OCI-M1 (cell line): Measurements from ENCODE around the gene PEDS1.
"Not testable (repeated sequence)": the region's sequence is repeated elsewhere in the genome, so short reads cannot be mapped to it uniquely, and the experiment has no call there.

Source experiments
- DNase-seq: peaks from one replicate; lab custom pipeline; 2025; lab: John Stamatoyannopoulos, UW

PEDS1 gene

DNA sequence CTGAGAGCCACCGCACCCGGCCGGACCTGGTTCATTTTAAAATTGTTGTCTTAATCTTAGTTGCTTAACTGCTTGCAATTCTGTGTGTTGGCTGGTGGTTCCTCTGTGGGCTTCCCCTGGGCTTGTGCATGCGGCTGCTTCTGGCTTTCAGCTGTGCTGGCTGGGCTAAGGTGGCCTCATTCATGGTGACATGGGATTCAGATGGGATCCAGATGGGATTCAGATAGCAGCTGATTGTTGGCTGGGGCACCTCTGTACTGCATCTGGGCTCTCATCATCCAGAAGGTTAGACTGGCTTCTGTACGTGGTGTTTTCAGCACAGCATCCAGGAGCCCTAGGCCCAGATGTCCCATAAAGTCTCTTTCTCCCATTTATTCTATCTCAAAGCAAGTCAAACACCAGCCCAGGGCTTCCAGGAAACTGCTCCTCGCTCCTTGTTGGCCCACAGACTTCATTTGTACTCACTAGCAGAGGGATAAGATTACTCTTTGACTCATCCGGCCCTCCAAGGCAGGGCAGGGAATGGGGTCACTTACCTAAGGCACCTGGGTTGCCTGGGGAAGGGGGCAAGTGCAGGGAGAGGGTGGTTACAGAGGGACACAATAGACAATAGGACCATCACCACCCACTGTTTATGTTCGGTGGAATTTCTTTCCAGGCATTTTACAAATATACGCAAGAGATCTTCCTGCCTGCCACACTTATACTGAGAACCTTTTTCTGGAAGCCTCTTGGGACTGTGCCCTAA, 10.2 kb upstream of the PEDS1 start:
- no peak for DNase-seq

DNA sequence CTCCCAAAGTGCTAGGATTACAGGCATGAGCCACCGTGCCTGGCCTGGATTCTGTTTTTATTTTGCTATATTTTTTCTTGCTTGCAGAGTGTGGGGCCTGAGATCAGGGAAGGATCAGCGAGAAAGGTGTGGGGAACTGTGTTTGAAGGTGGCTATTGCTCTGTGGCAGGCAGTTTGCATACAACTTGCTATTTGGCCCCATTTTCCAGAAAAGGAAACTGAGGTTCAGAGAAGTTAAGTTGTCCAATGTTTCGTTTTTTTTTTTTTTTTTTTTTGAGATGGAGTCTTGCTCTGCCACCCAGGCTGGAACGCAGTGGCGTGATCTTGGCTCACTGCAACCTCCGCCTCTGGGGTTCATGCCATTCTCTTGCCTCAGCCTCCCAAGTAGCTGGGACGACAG, 8.0 kb upstream of the PEDS1 start:
- DNase-seq, result not testable (repeated sequence)

DNA sequence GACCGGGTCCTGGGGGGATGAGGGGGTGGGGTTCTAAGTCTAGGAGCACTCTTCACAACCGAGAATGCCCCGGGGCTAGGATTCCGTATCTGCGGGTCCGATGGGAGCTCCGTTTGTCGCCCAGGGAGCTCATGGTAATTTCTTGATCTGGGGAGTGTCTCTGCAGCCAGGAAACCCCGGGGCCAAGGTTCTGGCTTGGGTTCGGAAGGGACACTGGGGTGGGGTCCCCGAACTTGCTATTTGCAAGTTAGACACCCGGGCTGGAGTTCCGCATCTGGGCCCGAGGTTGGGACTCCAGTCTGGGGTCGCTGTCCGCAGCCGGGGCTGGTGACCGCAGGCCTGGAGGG, 397 bp downstream of the PEDS1 start:
- peak; percentile 49 for DNase-seq

DNA sequence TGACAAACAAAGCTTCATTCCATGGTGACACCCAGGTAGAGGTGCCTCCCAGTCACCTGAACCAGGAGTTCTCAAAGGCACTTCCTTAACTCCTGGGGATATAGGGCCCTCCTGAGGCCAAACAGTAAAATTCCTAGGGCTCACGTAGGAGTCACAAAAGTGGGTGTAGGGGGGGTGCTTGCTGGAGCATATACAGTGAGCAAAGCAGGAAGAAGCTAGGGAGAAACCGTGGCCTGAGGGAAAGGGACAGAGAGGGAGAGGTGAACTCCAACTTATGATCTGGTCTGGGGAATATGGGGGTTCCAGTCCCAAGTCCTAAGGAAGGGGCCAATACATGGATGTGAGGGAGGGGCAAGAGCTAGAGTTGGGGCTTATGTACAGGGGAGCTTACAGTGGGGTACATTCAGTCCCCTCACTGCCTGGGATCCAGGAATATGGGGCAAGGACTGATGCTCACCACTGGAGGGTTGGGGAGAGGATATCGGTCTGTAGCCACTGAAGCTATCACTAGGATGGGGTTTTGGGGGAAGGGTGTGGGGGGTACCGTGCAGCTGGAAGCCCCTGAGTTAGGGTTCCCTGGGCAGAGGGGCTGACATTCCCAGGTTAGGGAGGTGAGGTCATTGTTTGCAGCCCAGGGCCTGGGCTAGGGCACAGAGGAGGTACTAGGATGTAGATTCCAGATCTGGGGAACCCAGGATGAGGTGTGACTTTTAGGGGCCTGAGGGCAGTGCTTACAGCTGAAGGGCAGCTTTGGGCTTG, 950 bp downstream of the PEDS1 start:
- DNase-seq, result no peak

DNA sequence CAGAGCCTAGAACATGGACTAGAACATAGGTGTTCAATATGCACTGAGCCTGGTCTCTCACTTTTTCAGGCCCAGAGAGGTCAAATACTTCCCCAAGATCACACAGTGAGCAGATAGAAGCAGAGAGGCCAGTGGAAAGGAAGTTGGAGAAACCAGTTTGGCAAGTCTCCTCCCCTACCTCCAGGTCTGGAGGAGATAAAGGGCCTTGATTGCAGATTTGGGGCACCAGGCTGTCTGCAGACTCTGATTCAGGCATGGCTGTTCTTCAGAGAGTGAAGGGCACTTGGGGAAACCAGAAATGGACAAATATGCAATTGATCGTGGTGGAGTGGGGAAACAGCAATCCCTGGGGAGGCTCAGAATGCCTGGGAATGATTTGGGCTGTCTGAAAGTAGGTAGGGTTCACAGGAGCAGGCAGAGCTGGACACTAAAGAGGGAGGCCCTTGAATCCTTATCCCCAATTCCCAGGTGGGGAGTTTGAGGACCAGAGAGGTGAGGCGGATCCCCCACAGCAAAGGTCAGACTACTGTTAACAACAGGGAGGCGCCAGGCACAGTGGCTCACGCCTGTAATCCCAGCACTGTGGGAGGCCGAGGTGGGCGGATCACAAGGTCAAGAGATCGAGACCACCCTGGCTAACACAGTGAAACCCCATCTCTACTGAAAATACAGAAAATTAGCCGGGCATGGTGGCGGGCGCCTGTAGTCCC, 2.3 kb downstream of the PEDS1 start:
- DNase-seq, result peak; percentile 41

DNA sequence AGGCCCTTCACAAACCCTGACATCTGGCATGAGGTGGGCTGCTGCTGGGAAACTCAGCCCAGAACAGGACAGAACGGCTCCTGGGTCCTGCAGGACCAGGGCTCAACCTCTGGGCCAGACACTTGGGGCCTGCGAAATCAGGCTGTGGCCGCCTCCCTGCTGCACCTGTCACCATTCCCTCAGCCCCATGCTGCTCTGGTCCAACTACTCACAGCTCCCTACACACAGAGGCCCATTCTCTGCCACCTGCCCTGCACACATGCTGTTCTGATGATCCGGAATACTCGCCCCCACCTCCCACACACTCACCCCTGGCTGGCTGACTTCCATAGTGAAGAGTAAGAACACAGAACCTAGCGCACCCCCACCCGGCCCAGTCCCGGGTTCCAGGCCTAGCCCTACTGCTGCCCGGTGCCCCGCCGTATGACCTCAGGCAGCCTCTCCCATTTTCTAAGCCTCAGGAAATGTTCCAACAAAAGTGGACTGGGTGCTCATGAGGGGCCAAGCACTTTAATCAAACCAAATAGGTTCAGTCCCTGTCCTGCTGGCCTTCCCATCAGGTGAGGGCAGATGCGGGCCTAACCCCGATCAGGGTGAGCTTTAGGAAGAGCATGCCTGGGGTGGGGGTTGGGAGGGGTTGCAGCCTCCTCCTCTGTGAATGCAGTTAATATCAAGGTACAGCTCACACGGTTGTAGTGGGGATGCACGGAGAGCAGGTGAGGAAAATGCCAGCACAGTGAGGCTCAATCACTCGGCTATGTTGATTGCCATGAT, 3.9 kb downstream of the PEDS1 start:
- DNase-seq, result no peak

DNA sequence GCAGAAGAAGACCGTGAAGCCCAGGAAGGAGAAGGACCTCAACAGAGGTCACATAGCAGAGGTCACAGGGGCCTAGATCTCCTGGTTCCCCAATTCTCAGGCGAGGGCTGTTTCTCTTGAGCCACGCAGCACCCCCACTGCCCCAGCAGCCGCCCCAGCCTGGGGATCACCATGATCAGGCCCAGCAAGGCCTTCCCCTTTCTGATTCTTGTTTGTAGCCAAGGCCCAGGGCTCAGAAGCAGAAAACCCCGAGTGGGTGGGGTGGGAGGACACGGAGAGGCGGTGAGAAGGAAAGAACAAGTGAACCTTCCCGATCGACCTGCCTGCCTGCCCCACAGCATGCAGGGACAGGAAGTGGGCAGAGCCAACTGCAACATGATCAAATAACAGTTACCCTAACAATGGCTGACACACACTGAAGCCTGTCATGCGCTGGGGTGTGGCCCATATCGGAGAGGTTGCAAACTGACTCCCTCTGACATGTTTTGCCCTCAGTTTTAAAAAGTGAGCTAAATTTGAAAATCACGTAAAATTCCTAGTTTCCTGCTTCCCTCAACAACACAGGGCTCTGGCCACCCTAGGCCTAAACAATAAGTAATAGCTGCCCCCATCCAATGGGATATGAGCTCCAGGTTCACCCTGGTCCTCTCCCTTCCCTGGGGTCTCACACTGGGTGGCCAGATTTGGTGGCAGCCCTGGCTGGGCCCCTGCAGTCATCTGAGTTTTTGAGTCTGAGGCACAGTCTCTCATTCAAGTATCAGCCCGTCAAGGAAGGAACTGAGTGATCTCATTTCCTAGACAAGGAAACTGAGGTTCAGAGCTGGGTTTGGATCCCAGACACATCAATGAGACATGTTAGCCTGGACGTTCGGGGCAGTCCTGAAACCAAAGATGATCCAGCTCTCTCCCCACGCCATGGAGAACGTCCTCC, 6.5 kb downstream of the PEDS1 start:
- peak; percentile 82 for DNase-seq

DNA sequence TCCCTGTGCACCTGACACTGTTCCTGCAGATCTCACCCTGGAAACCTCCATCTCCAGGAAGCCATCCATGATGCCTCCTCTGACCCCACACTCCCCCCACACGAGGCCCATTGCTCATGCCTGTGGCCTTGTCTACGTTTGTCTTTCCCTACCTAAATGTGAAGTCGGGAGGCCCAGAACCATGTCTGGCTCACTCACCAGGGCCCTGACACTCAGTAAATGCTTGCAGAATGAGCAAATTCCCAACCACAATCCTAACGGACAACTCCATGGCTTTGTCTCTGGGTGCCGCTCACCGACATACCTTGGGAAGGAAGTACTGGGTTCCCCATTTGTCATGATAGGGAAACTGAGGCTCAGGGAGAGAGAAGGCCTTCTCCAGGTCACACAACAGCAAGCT, 7.3 kb downstream of the PEDS1 start:
- no peak for DNase-seq

DNA sequence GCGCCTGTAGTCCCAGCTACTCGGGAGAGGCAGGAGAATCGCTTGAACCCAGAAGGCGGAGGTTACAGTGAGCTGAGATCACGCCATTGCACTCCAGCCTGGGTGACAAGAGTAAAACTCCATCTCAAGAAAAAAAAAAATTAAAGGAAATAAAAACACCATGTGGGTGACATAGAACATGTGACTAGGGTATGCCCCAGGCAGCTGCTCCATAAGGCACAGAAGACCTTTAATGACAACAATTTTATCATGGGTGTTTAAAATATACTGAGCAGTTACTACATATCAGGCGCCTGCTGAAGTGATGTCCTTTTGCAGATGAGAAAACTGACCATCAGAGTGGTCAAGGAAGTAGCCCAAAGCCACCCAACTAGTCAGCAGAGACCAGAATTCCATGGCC, 8.0 kb downstream of the PEDS1 start:
- no peak for DNase-seq

DNA sequence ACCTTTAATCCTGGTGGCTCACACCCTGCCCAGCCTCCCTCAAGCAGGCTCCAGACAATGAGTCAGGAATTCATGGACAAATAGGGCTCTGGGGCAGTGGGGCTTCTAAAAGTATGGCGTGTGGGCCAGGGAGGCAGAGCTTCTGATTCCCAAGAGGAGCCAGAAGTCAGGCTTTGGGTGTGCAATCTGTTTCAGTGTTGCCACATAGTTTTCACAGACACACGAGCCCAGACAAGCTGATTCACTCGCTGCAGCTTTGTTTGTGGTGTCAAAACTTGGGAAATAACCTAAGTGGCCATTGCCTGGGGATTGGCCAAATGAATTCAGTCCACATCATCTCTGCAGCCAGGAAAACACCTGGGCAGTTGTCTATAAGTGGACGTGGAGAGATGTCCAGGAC, 9.2 kb downstream of the PEDS1 start:
- no peak for DNase-seq

DNA sequence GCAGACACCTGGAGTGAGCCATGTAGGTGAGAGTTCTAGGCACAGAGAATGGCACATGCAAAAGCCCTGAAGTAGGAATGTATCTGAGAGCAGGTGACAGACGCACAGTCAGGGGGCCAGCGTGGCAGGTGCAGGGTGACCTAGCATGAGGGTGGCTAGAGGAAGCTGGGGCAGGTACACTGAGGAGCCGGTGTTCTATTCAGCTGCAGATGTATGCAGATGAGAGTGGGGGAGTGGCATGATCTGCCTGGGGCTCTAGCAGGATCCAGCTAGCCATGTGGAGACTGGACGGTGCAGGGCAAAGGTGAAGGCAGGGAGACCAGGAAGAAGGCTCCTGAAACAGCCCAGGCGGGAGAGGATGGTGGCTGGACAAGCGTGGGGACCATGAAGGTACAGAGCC, 10.7 kb downstream of the PEDS1 start:
- no peak for DNase-seq

DNA sequence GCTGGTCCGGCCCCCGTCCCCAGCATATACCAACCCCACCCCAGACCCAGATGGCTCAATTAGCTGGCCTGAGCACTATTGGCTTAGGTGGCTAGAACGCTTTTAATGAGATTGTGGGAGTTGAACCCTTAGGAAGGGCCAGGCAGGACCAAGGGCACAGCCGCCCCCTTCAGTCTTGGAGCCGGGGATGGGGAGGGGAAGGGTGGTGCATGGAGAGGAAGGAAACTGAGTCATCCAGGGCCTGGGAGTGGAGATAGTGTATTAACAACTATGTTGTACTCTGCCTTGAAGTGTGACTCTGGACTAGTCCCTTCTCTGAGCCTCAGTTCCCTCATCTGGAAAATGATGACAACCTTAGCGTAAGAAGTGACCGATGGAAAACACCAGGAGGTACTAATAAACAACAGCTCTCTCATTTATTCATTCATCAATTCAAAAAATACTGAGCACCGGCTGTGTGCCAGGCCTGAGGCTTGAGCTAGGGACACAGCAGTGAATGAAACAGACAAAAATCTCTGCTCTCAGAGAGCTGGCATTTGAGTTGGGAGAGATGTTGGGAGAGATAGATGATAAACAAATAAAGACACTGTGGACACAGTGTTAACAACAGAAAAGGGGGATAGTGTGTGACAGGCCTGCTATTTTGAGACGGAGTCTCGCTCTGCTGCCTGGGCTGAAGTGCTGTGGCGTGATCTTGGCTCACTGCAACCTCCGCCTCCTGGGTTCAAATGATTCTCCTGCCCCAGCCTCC, 11.5 kb downstream of the PEDS1 start:
- DNase-seq, result no peak

DNA sequence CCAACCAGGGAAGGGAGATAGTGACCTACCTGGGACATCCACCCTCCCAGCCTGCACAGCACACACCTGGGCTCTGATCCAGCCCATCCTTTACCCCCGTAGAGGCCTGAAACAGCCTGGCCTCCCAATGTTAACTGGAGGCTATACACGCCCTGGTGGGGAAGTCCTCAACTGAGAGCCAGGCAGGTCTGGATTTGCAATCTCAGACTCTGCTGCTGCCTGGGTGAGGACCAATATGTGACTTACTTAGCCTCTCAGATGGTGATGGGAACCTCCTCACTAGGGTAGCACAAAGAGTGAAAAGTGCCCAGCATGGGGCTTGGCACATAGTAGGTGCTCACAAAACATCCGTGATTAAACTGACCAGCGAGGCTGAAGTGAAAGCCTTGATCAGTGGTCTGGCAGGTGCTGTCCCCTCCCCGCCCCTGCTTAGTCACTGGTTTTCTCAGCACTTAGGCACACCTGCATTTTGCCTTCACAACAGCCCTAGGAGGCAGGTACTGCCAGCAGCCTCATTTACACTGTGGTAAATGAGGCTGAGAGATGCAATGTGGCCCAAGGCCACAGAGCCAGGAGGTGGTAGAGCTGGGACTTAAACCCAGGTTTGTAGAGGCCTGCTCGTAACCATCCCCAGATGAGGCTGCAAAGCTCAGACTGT, 12.4 kb downstream of the PEDS1 start:
- no peak for DNase-seq

DNA sequence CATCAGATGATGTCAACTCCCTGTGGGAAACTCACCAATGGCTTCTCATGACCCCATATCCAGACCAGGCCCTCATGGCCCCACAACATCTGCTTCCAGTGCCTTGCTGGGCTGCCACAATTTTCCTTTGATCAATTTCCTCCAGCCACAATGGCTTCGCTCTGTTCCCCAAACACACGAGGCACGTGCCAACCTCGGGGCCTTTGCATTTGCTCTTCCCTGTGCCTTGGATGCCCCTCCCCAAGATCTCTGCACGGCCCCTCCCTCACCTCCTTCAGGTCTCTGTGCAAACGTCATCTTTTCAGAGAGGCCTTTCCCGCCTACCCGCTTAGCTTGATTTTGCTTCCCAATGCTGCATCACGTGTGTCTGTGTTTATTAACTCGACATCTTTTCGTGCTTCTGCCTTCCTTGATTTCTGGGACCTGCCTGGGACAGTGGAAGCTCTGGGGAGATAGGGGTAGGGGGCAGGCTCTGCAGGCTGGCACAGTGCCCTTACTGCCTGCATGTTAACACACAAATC, 13.1 kb downstream of the PEDS1 start:
- DNase-seq, result no peak

DNA sequence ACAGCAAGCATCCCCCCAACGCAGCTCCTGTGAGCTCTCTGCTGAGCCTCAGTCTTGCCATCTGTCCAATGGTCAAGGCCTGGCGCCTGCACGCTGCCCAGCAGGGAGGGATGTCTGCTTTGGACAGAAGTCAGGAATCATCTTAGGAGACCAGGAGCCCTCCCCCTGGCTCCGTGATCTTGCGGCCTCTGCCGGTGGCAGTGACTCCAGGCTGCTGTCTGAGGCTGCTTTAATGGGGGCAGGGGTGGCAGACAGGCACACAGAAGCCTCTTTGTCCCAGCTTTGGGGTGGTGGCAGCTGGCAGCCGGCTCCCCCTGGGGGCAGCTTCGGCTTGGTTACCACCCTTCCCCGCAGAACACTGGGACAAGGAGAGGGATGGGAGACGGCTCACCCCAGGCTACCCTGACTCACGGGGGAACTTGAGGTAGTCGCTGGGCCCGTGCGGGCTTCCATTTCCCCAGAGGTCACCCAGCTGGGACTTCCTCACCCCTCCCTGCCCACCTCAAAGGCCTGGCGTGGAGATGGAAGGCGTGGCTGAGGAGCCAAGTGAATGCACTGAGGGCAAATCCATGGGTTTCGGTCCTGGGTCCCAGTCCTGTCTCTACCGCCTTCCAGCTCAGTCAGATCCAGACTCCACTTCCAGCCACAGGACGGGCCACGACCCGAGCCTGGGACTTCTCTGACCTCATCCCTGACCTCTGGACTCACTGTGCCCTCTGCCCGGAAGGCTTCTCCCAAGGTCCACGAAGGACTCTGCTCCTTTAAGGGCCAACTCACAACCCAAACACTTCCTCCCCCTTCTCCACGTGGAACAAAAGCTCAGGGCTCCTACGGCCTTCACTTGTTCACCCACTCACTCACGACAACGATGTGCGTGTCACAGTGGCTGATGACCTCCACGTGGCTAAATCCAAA, 14.8 kb downstream of the PEDS1 start:
- no peak for DNase-seq

DNA sequence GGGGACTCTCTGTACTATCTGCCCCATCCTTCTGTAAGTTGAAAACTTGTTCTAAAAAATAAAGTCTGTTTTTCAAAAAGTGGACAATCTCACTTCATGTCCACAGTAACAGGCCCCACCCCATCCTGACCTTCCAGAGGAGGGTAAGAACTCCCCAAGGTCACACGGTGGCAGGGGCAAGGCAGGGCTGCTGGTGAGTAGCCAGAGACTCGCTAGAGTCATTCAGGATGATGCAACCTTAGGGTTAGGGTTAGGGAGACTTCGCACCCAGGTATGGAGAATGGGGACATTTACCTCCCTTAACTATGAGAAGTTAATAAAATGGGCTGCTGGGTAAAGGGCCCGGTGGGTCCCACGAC, 15.4 kb downstream of the PEDS1 start:
- DNase-seq, result no peak

DNA sequence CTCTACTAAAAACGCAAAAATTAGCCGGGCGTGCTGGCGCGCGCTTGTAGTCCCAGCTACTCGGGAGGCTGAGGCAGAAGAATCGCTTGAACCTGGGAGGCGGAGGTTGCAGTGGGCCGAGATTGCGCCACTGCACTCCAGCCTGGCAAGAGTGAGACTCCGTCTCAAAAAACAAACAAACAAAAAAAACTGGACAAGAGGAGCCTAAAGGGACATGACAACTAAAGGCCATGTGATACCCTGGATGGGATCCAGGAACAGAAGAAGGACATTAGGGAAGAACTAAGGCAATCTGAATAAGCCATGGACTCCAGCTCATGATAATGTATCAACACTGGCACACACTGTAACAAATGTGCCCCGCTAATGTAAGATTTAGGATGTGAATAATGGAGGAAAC, 15.8 kb downstream of the PEDS1 start:
- not testable (repeated sequence) for DNase-seq

DNA sequence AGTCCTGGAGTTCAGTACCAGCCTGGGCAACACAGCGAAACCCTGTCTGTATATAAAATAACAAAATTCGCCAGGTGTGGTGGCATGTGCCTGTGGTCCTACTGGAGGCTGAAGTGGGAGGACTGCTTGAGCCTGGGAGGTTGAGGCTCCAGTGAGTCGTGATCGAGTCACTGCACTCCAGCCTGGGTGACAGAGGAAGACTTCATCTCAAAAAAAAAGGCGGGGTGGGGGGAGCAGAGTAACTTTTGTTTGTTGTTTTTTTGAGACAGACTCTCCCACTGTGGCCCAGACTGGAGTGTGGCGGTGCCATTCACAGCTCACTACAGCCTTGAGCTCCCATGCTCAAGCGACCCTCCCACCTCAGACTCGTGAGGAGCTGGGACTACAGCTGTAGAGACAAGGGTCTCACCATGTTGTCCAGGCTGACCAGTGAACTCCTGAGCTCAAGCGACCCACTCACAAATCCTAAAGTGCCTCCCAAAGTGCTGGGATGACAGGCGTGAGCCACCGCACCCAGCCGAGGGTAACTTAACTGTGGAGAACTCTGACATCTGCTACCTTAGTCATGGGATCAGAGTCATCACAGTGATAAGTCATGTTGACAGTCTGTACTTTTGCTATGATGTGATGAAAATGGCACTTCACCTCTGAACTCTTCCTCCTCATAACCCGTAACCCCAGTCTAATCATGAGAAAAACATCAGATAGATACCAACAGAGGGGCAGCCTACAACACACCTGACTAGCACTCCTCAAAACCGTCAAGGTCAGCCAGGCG, 16.5 kb downstream of the PEDS1 start:
- DNase-seq, result no peak
